ENCODE results near the gene CALD1.

The CALD1 gene

GRCh38 chr7:134899729-134900128 is 120.3 kb downstream of the CALD1 start:
- no peak for DNase-seq

- no peak for DNase-seq
Observed at GRCh38 chr7:134900166-134900982, 120.9 kb downstream of the CALD1 start.

- no peak for DNase-seq
Observed at GRCh38 chr7:134901389-134902020, 122.1 kb downstream of the CALD1 start.

GRCh38 chr7:134902058-134902457 is 122.6 kb downstream of the CALD1 start:
- no peak for DNase-seq

GRCh38 chr7:134903073-134903790 is 123.8 kb downstream of the CALD1 start:
- DNase-seq: no peak

GRCh38 chr7:134905375-134905774 is 125.9 kb downstream of the CALD1 start:
- DNase-seq: no peak

- no peak for DNase-seq
Observed at GRCh38 chr7:134907000-134907399, 127.6 kb downstream of the CALD1 start.

GRCh38 chr7:134907639-134908038 is 128.2 kb downstream of the CALD1 start:
- DNase-seq: no peak

GRCh38 chr7:134908289-134908688 is 128.9 kb downstream of the CALD1 start:
- no peak for DNase-seq

GRCh38 chr7:134910214-134910890 is 130.9 kb downstream of the CALD1 start:
- no peak for DNase-seq

- no peak for DNase-seq
Observed at GRCh38 chr7:134910968-134911367, 131.5 kb downstream of the CALD1 start.

GRCh38 chr7:134916171-134916883 is 136.9 kb downstream of the CALD1 start:
- DNase-seq: no peak

- no peak for DNase-seq
Observed at GRCh38 chr7:134919240-134919641, 139.8 kb downstream of the CALD1 start.

GRCh38 chr7:134920026-134920753 is 140.8 kb downstream of the CALD1 start:
- no peak for DNase-seq

GRCh38 chr7:134922720-134923704 is 143.6 kb downstream of the CALD1 start:
- DNase-seq: no peak

- no peak for DNase-seq
Observed at GRCh38 chr7:134925766-134926165, 146.3 kb downstream of the CALD1 start.

- no peak for DNase-seq
Observed at GRCh38 chr7:134926396-134926795, 147.0 kb downstream of the CALD1 start.

GRCh38 chr7:134927076-134927475 is 147.6 kb downstream of the CALD1 start:
- no peak for DNase-seq

- no peak for DNase-seq
Observed at GRCh38 chr7:134927723-134928122, 148.3 kb downstream of the CALD1 start.

- no peak for DNase-seq
Observed at GRCh38 chr7:134928554-134928953, 149.1 kb downstream of the CALD1 start.

- no peak for DNase-seq
Observed at GRCh38 chr7:134931487-134931886, 152.1 kb downstream of the CALD1 start.
